ENCODE measurements around the gene S100A6.
"Not testable (repeated sequence)": the region's sequence is repeated elsewhere in the genome, so short reads cannot be mapped to it uniquely, and the experiment has no call there.

The S100A6 gene

DNA sequence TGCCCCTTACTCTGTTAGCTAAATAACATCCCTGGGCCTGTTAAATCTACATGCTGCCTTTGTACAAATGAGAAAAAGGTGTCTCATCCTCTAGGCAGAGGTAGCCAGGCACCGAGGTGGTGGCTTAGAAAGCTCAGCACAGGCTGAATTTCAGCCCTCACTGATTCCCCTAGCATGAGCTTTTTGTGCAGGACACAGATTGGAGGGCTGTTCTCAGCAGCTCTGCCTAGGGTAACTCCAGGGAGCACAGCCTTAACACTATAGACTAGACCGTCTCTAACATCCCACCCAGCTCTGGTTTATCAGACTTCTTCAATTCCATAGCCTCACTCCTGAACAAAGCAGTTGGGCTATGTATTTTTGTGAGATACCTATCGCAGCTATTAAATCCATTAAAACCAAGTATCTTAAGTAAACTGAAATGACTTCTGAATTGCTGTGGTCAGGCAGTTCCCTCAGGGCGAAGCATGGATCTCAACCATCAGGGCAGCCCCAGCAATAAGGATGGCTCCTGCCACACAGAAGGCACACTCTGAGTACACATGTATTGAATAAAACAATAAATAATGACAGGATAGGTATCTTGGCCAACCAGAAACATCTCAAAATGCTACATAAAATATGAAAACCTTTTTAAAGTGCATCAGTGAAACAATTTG, 14.8 kb downstream of the S100A6 start:
- no peak for DNase-seq (ENCODE audit: low read depth, low spot score)
- ChIA-PET POLR2A (interaction anchor here (0.7 to 1.2 kb wide), 4 partner anchors 13 to 106 kb away, joined by 3 read pairs; partner anchors contain the start of genes S100A13 and S100A6), CTCF (interaction anchor here (1.1 to 4.8 kb wide), 7 partner anchors 10 to 106 kb away, joined by 3 to 54 read pairs (median 11); partner anchors contain the start of gene S100A13)
- TF ChIP-seq, protein P1, sequence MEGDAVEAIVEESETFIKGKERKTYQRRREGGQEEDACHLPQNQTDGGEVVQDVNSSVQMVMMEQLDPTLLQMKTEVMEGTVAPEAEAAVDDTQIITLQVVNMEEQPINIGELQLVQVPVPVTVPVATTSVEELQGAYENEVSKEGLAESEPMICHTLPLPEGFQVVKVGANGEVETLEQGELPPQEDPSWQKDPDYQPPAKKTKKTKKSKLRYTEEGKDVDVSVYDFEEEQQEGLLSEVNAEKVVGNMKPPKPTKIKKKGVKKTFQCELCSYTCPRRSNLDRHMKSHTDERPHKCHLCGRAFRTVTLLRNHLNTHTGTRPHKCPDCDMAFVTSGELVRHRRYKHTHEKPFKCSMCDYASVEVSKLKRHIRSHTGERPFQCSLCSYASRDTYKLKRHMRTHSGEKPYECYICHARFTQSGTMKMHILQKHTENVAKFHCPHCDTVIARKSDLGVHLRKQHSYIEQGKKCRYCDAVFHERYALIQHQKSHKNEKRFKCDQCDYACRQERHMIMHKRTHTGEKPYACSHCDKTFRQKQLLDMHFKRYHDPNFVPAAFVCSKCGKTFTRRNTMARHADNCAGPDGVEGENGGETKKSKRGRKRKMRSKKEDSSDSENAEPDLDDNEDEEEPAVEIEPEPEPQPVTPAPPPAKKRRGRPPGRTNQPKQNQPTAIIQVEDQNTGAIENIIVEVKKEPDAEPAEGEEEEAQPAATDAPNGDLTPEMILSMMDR (IDR thresholded peaks at IDR 0.05; ENCODE audit: insufficient read depth, low read length, missing control alignments): no peak
- H3K4me3 ChIP-seq (ENCODE audit: low read depth, low read length): no peak overlapping the region

DNA sequence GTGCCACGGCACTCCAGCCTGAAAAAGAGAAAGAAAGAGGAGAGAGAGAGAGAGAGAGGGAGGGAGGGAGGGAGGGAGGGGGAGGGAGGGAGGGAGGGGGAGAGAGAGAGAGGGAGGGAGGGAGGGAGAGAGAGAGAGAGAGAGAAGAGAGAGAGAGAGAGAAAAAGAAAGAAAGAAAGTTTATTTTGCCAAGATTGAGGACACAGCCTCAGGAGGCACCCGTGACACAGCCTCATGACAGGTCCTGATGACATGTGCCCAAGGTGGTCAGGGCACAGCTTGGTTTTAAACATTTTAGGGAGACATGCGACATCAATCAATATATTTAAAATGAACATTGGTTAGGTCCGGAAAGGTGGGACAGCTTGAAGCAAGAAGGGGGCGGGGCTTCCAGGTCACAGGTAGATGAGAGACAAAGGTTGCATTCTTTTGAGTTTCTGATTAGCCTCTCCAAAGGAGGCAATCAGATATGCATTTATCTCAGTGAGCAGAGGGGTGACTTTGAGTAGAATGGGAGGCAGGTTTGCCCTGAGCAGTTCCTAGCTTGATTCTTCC, 15.6 kb downstream of the S100A6 start:
- not testable (repeated sequence) for DNase-seq (ENCODE audit: low read depth, low spot score); H3K4me3 ChIP-seq (ENCODE audit: low read depth, low read length)
- ChIA-PET CTCF (interaction anchor here (1.1 to 4.8 kb wide), 7 partner anchors 9 to 157 kb away, joined by 3 to 54 read pairs (median 11); no protein-coding TSS in a partner anchor), POLR2A (interaction anchor here (0.8 to 1.2 kb wide), 3 partner anchors 13 to 107 kb away, joined by 3 read pairs; partner anchors contain the start of gene S100A13)

DNA sequence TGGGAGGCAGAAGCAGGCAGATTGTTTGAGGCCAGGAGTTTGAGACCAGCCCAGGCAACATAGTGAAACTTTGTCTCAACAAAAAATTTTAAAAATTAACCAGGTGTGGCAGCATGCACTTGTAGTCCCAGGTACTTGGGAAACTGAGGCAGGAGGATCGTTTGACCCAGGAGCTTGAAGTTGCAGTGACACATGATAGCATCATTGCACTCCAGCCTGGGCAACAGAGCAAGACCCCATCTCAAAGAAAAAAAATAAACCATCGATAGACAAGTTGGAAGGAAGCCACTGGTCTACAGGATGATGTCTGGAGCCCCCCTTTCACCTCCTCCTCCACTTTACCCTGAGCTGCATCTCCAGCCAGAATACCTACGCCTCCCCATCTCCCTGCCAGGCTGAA, 16.5 kb downstream of the S100A6 start:
- POLR2A ChIA-PET: no interaction called here
- no peak for DNase-seq (ENCODE audit: low read depth, low spot score)
- TF ChIP-seq, protein P1 (IDR thresholded peaks at IDR 0.05; ENCODE audit: insufficient read depth, low read length, missing control alignments): no peak
- no peak overlapping the region for H3K4me3 ChIP-seq (ENCODE audit: low read depth, low read length)
- CTCF ChIA-PET: interaction anchor here (1.4 to 4.8 kb wide), 4 partner anchors 8 to 158 kb away, joined by 3 to 54 read pairs (median 37); no protein-coding TSS in a partner anchor

DNA sequence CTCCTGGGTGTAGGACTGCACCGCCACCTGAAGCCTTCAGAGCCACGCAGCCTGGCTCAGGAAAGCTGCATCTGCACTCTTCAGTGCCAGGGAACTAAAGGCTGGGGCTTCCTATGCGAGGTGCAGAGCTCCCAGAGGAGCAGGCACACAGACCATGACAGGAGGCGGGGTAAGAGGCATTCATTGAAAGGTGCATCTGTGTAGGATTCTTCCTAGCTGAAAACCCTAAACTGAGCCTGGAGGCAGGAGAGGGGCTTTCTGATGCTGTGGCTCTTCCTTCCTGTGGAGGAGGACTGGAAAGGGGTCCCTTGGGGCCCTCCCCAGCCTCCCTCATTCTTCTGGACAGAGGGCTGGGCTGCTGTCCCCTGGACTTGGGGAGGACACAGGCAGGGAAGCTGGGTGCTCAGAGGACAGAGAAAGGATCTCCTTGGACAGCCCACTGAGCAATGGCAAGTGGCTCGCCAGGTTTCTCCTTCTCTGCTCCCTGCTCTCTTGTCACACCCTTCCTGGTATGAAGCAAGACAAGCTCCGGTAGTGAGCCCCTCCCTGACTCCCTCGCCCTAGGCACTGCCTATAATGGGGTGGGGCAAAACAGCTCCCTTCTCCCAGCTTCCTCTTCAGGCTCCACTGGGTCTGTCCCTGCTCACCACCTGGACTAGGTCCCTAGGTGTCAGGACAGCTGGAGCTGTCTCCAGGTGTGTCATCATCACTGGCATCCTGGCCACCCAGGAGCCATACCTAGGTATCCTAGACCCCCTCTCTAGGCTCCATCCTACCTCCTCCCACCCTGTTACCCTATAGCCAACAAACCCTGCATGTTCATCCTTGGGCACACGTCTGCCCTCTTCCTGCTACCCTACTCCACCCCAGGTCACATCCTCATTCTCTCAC, 20.0 kb downstream of the S100A6 start:
- POLR2A ChIA-PET: no interaction called here
- H3K4me3 ChIP-seq (ENCODE audit: low read depth, low read length): no peak overlapping the region
- TF ChIP-seq, protein P1 (IDR thresholded peaks at IDR 0.05; ENCODE audit: insufficient read depth, low read length, missing control alignments): no peak
- CTCF ChIA-PET: interaction anchor here (1.0 to 15.3 kb wide), 7 partner anchors 9 to 97 kb away, joined by 3 to 401 read pairs (median 3); partner anchors contain the start of genes S100A16 and S100A6
- DNase-seq (ENCODE audit: low read depth, low spot score): no peak

DNA sequence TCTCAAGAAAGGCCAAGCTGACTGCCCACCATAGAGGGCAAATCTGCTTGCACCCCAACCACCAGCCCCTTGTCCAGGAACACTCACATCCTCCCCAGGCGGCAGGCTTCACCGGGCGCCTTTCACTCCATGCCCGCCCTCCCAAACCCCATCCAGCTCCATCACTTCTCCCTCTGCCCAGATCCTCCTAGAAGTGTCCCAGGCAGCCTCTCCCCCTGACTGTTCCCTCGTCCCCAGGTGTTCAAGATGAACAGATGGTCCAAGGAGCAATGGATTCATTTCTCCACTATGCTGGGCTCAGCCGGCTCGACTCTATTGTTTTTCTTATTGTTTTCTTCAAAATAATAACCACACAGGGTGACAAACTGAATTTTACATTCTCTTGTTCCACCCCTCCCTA, 22.1 kb downstream of the S100A6 start:
- DNase-seq (ENCODE audit: low read depth, low spot score): no peak
- no peak overlapping the region for H3K4me3 ChIP-seq (ENCODE audit: low read depth, low read length)
- POLR2A ChIA-PET: no interaction called here
- TF ChIP-seq, protein P1 (IDR thresholded peaks at IDR 0.05; ENCODE audit: insufficient read depth, low read length, missing control alignments): no peak
- CTCF ChIA-PET: interaction anchor here (2.0 to 15.3 kb wide), 3 partner anchors 20 to 57 kb away, joined by 4 to 401 read pairs (median 143); partner anchors contain the start of gene S100A6

DNA sequence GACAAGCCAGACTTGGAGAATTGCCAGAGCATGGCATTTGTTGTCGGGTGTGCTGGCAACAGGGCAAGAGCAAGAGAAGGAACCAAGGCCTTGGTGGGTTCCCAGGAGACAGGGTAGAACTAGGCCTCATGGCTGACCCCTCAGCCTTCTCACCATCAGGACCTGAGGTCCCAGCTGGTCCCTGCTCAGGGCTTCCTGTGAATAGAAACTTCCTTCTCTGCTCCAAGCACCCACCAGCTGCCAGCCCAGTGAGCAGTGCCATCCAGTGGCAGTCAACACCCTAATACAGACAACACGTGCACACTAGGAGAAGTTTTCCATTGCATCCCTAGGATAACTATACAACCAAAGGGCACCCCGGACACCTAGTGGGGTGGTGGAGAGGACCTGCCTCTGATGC, 22.8 kb downstream of the S100A6 start:
- TF ChIP-seq, protein P1 (IDR thresholded peaks at IDR 0.05; ENCODE audit: insufficient read depth, low read length, missing control alignments): no peak
- ChIA-PET POLR2A (no interaction called here), CTCF (interaction anchor here (4.2 to 15.3 kb wide), 4 partner anchors 8 to 58 kb away, joined by 51 to 401 read pairs (median 98); partner anchors contain the start of genes S100A2 and S100A6)
- H3K4me3 ChIP-seq (ENCODE audit: low read depth, low read length): no peak overlapping the region
- DNase-seq (ENCODE audit: low read depth, low spot score): no peak

Measured in AG04449 (cell line).